ENCODE data around the gene USP2.

USP2 gene

GRCh38 chr11:119378851-119379465 lies 2.5 kb downstream of the USP2 start:
- H3K4me3 ChIP-seq (ENCODE audit: low read depth, low read length) = no peak overlapping the region
- DNase-seq (ENCODE audit: low read depth) = no peak

DNA sequence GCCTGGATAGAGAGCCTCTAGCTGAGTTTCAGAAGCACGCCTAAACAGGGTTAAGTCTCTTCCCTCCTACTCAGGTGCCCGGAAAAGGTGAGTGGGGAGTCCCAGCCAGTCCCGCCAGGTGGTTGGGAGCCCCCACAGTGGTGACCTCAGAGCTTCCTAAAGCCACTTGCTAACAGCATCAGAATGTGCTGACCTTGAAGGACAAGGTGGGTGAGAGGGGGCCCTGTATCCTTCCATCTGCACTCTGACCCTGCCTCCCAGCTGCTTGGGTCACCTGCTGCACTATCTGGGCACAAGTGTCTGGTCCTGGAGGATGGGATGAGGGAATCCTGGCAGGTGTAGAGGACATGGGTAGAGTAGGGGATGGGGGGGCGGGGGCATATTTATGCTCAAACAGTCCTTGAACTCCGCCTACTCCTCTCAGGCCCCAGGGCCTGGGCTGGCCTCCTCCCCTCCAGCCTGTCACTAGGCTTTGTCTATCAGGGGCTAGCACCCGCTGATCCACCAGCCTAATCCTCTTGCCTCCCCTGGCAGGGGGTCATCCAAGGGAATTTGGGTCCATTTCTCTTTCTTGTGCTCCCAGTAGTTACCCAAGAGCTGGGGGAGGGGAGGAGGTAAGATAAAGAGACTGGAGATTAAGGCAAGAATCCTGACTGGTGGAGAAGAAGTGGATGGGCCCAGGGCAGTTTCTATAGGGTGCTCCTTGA lies 3.4 kb downstream of the USP2 start:
- DNase-seq (ENCODE audit: low read depth) = no peak
- H3K4me3 ChIP-seq (ENCODE audit: low read depth, low read length) = no peak overlapping the region

DNA sequence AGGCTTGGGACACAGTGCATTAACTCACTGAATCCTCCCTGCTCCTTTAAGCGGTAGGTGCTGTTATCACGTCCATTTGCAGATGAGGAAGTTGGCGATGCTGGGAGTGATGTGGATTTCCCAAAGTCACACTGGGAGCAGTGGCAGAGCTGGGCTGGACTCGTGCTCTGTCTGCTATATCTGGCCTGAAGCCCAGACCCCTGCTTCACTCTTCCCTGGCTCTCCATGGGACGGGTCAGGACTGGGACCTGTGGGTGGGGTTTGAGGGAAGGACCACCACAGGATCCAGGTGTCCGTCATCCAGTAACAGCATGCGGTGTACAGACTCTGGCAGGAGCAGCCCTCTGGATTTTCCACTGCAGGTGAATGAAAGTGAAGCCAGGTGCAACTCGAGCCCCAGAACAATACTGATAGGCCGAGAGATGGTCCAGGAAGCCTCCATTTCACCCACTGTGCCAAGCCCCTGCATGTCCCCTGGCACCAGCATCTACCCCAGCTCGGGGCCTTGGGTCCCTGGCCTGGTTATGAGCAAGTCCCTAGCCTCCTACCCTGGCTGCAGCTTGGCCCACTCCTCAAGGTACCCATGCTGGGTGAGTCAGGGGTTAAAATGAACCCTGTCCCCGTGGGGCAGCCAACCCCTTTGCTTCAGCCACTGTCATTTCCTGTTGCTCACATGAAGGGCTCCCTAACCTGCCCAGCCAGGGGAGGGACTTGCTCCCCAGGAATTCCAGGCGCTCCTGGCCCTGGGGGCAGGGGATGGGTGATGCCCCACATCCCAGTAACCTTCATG lies 4.2 kb downstream of the USP2 start:
- no peak for DNase-seq (ENCODE audit: low read depth)

DNA sequence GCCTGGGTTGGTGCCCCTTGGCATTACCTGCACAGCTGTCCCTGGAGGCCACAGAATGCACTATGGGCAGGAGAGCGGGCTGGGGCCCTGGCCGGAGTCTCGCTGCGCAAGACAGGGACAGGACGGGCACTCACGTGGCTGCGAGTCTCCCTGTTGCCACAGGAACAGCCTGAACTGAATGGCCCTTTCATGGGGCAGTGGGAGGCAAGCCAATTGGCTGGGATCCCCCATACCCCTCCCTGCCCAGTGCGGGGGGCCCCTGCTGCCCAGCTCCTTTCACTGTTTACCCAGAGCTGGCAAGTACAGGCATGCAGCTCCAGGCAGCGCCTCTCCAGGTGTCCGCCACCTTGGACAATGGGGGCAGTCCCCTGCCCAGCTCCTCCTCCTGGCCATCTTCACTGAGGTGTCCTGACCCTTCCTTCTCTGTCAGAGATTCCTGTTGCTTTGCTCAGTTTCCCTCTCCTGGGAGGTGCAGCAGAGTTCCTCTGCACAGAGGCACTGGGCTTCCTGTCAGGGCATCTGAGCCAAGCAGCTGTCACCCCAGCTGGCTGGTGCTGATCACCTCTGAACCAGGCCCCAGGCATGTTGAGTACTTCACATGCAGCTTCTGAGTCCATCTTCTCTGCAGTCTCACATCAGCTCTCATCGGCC lies 5.2 kb downstream of the USP2 start:
- DNase-seq (ENCODE audit: low read depth) = no peak
- no peak overlapping the region for H3K4me3 ChIP-seq (ENCODE audit: low read depth, low read length)

More for the DNA sequence above, 4.2 kb downstream of the USP2 start:
- no peak overlapping the region for H3K4me3 ChIP-seq (ENCODE audit: low read depth, low read length)

DNA sequence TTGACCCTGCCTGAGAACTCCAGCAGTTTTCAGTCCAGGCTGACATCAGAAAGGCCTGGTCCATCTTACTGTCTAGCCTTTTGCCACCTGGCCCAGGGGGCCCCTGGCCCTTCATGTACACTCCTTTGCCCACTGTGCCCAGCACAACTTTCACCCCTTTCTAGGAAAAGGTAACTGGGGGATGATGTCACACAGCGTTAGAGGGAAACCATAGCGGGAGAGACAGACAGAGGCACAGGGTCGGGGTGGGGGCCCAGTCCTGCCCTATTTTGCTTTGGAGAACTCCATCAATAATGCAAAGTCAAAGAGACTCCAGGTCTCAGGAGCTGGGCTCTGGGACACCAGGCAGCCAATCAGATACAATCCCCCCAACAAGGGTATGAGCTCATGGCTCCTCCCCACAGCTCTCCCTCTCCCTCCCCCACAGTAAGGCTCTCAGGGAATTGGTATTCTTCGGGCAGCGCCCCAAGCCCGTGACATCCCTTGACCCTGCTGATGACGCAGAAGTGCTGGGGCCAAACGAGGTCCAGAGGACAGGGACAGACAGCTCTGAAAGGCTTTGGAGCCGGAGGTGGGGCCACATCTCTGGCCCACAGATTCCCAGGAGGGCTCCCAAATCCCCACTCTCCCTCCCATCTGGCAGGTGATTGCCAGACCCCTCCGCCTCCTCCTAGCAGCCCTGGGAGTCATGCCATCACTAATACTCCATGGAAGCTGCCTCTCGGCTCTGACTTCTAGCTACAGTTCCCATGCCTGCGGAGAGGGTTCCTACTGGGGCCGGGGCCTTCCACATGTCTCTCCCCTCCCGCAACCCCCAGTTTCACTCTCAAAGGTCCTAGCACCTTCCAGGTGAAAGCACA lies 5.9 kb downstream of the USP2 start:
- H3K4me3 ChIP-seq (ENCODE audit: low read depth, low read length) = no peak overlapping the region
- peak; percentile 69 for DNase-seq (ENCODE audit: low read depth)

DNA sequence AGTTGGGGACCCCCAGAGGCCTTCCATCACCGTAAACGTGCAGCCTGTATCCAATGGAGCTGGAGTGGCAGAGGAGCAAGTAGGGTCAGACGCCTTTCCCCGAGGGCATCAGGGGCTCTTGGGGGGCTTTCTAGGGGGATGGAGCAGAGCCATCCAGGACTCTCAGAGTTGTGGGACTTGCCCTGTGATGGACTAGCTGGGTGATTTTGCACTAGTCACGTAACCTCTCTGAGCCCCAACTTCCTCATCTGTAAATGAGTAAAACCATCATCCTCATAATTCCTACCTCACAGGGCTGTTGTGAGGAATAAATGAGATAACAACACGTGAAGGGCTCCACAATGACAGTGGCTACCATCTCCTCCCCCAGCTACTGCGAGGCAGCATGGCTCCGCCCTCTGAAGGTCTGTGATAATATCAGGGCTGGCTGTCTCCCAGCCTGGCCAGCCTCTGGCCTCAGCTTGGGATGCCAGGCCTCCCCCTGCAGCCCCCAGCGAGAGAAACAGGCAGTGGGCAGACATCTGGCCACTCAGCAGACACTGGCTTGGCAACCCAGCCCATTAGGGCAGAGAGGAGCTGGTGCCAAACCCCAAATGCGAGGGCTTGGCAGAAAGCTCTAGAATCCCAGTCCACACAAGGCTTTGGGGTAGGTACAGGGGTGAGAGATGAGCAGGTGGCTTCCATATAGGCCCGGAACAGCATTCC lies 6.7 kb downstream of the USP2 start:
- DNase-seq (ENCODE audit: low read depth) = no peak
- H3K4me3 ChIP-seq (ENCODE audit: low read depth, low read length) = no peak overlapping the region

DNA sequence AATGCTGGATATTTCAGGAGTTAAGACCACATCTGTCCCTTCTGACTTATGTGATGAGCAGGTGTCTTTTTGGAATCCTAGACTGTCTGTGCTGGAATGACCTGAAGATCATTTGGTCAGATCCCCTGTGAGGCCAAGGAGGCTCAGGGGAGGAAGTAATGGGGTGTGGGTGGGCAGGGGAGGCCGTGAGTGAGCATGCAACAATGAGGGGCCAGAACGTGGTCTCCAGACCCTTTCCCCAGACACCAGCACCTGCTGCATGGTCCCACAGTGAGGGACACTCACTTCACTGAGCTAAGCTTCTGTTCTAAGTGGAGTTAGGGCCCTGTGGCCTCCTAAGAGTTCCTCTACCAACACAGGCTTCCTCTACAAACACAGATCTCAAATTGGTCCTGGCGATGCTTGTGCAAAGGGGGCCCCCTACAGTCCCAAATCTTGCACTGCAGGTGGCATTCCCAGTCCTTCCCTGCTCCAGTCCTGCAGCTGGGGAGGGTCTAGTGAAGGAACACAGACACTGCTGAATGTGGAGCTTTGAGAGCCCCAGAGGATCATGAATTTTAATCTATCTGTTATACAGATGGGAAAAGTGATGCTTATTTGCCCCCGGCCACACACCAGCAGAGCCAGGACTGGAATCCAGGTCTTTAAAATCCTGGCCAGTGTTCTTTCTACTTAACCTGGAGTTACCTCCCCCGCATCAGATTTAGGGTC lies 7.4 kb downstream of the USP2 start:
- no peak for DNase-seq (ENCODE audit: low read depth)

GRCh38 chr11:119373059-119373920 lies 8.2 kb downstream of the USP2 start:
- no peak for DNase-seq (ENCODE audit: low read depth)
- H3K4me3 ChIP-seq (ENCODE audit: low read depth, low read length) = no peak overlapping the region

More for the DNA sequence above, 7.4 kb downstream of the USP2 start:
- H3K4me3 ChIP-seq (ENCODE audit: low read depth, low read length) = no peak overlapping the region

- no peak for DNase-seq (ENCODE audit: low read depth)
These were observed 9.0 kb downstream of the USP2 start for GRCh38 chr11:119372260-119373058.

GRCh38 chr11:119371778-119372182 lies 9.7 kb downstream of the USP2 start:
- H3K4me3 ChIP-seq (ENCODE audit: low read depth, low read length) = no peak overlapping the region
- DNase-seq (ENCODE audit: low read depth) = no peak

More at GRCh38 chr11:119372260-119373058, 9.0 kb downstream of the USP2 start:
- H3K4me3 ChIP-seq (ENCODE audit: low read depth, low read length) = no peak overlapping the region

DNA sequence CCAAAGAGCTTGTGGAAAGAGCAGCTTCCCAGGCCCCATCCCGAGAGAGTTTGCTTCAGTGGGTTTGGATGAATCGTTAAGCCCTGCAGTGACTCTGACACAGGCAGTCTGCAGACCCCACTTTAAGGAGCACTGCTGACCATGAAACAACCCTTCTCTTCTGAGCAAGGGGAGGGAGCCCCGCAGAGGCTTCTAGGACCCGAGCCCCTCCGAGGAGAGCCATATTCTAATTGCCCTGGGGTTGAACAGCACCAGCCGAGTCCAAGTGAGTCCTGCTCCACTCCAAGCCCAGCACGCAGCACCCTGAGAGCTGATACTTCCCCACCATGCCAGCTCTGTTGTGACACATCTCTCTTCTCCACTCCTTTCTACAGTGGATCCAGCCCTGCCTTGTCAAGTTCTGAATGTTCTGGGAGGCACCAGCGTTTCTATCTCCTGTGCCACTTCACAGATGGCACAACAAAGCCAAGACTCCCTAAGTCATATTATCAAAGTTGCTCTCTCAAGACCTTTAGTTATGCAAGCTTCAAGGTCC lies 10.4 kb downstream of the USP2 start:
- no peak for DNase-seq (ENCODE audit: low read depth)
- H3K4me3 ChIP-seq (ENCODE audit: low read depth, low read length) = no peak overlapping the region

DNA sequence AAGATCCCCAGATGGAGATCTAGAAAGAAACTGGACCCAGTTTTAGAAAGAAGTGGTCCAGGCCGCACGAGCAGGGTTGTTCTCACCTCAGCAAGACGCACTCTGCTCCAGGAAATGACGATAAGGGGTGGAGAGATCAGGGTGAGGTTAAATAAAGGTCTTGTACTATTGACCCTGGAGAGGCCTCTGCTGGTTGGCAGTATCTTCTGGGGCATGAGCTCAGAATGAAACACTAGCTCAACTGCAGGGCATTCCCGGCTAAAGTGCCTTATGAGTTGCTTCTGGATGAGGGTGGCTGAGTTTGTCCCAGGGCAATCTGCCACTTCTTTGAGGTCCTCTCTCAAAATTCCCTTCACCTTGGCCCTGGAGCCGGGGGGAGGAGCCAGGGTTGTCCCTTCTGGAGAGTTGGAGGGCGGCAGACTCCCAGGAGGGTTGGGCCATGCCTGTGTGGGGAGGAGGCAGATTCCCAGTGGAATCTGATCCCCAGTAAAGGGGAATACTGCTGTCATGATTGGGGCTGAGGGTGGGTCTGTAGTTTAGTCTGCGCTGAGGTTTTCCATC lies 10.9 kb downstream of the USP2 start:
- no peak overlapping the region for H3K4me3 ChIP-seq (ENCODE audit: low read depth, low read length)
- no peak for DNase-seq (ENCODE audit: low read depth)

DNA sequence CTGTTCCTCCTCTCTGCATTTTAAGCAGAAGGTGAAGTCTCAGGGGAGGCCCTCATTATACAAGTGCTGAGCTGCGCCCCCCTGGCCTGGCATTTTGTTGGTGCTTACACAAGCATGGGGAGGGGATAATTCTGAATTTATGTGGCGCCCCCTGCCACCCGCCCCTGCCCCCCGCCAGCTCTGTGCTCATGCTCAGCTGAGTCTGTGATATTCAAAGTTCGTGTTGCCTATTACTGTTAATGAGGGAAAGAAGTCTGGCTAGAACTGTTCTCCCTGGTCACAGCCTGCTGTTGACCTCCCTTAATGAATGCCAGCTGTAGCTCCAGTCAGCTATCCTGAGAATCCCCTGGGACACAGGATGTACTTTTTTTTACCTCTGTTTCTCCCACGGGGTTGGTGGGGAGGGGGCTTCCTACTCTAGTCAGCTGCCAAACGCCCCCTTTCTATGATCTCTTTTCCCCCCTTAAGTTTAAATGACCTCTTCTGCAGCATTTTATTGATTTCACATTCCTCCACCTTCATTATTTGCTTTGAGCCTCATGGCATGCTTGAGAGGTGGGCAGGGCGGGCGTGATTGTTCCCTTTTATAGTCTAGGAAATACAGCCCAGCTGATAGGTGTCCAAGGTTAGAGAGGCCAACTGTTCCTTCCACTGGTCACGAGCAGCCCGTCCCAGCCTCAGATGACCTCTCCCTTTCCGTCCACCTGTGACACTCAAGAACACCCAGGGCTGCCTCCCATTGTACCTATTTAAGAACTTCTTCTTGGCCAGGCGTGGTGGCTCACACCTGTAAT lies 12.2 kb downstream of the USP2 start:
- no peak for DNase-seq (ENCODE audit: low read depth)
- no peak overlapping the region for H3K4me3 ChIP-seq (ENCODE audit: low read depth, low read length)

DNA sequence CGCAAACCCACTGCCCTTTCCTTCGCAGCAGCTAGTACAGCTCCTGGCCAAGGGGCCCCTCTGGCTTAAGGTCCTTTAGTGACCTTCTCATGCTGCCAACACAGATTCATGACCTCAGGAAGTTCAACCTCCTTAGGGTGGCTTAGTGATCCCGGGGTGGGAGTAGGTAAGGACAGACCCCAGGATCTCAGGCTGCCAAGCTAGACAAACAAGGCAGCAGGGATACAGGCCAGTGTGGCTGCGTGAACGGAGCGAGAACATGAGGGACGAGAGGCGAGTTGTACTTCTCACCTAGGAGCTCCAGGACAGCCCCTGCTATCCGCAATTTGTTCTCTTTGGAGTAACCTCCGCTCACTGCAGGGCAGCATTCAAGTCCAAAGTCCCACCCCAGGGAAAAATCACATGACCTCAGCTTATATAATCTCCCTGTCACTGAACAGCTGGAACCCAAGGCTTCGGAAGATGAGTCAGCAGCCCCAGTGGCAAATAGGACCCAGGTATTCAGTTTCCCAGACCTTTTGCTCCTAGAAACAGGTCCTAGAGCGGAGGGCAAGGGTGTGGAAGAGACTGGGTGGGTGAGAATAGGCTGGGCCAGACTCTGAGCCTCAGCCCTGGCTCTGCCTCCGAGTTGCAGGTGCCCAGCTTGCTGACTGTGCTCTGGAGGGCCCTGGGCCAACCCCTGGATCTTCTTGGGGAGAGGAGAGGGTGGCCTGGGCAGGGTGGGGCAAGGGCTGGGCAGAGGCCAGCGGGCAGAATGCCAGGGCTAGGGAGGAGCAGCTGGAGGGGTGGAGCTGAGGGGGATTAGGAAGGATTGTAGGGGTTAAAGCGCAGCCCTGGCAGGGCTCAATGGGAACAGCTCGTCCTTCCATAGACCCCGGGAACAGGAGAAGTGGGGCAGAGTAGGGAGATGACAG lies 13.1 kb downstream of the USP2 start:
- no peak overlapping the region for H3K4me3 ChIP-seq (ENCODE audit: low read depth, low read length)
- no peak for DNase-seq (ENCODE audit: low read depth)

Measured in skeletal muscle cell (primary cell).